A673 (cell line): Measurements from ENCODE around the gene NTN1.

ENCODE experiments used
- EZH2 ChIP-seq: fragments of 200-600 bp; sonication (generic); IDR thresholded peaks from 2 replicates; pipeline ENCODE4 v1.6.1; 2017; ENCODE audit warnings: borderline replicate concordance, low read depth, mild to moderate bottlenecking, mixed read lengths, antibody characterized with exemption, low read length; ENCODE audit not compliant: poor library complexity, severe bottlenecking
- TF ChIP-seq, protein P1 (sequence below): fragments of 300-800, 200-600 bp; sonication (generic); conservative IDR thresholded peaks from 2 replicates; pipeline ENCODE4 v1.5.1; 2017; ENCODE audit warnings: low read depth, mild to moderate bottlenecking, antibody characterized with exemption, low read length, moderate library complexity, mixed read lengths

DNA sequence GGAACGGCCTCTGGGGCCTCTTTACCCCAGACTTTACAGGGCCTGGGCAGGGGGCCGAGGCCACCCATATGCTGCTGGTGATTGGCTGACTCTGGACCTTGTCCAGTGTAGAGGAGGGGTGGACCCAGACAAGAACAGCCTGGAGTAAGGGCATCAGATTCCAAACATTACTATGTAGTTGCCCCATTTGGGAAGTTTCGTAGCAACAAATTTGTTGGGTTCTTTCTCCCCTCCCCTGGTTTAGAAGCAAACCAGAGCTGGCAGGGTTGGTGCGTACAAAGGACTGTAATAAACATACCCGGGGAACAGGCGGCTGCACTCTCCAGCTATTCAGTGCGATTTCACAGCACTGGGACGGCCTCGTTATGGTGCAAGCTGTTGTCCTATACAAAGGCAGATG, 145.5 kb downstream of the NTN1 start:
- TF ChIP-seq, protein P1, sequence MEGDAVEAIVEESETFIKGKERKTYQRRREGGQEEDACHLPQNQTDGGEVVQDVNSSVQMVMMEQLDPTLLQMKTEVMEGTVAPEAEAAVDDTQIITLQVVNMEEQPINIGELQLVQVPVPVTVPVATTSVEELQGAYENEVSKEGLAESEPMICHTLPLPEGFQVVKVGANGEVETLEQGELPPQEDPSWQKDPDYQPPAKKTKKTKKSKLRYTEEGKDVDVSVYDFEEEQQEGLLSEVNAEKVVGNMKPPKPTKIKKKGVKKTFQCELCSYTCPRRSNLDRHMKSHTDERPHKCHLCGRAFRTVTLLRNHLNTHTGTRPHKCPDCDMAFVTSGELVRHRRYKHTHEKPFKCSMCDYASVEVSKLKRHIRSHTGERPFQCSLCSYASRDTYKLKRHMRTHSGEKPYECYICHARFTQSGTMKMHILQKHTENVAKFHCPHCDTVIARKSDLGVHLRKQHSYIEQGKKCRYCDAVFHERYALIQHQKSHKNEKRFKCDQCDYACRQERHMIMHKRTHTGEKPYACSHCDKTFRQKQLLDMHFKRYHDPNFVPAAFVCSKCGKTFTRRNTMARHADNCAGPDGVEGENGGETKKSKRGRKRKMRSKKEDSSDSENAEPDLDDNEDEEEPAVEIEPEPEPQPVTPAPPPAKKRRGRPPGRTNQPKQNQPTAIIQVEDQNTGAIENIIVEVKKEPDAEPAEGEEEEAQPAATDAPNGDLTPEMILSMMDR, result no peak
- TF ChIP-seq EZH2, result no peak
